GM23338 (cell line): Measurements from ENCODE around the gene OTUD5.
A peak's percentile ranks its signal among the peaks of the same experiment; 100 is the strongest.

Source experiments
- CREB1 ChIP-seq: fragments of 250-450 bp; sonication (Bioruptor Pico); IDR thresholded peaks from 2 replicates; pipeline ENCODE4 v1.5.0; 2020; ENCODE audit warnings: low read depth, mild to moderate bottlenecking, moderate library complexity
- EZH2 ChIP-seq: fragments of 200-600 bp; sonication (generic); IDR thresholded peaks from one replicate; pipeline ENCODE4 v1.8.0; 2017; ENCODE audit warnings: antibody characterized with exemption, mild to moderate bottlenecking, low read depth; ENCODE audit not compliant: unreplicated experiment
- EZH2phosphoT487 ChIP-seq: fragments of 200-600 bp; sonication (generic); IDR thresholded peaks from one replicate; pipeline ENCODE4 v1.8.1; 2018; ENCODE audit warnings: antibody characterized with exemption; ENCODE audit not compliant: unreplicated experiment
- JUNB ChIP-seq: IDR thresholded peaks from one replicate; pipeline ENCODE4 v1.6.1; 2016; ENCODE audit warnings: antibody characterized with exemption; ENCODE audit not compliant: unreplicated experiment
- NANOG ChIP-seq: IDR thresholded peaks from 2 replicates; pipeline ENCODE4 v1.6.1; 2016; ENCODE audit warnings: antibody characterized with exemption, borderline replicate concordance
- POLR2AphosphoS5 ChIP-seq: IDR thresholded peaks from 2 replicates; pipeline ENCODE4 v1.6.1; 2016; ENCODE audit warnings: antibody characterized with exemption, low read depth
- STAT1 ChIP-seq: IDR thresholded peaks from one replicate; pipeline ENCODE4 v1.6.1; 2016; ENCODE audit warnings: antibody characterized with exemption; ENCODE audit not compliant: unreplicated experiment
- ZNF114 ChIP-seq: fragments of 250-450 bp; sonication (Bioruptor Pico); IDR thresholded peaks from 2 replicates; pipeline ENCODE4 v1.5.0; 2020; ENCODE audit warnings: mild to moderate bottlenecking, moderate library complexity
- ZNF331 ChIP-seq: fragments of 250-450 bp; sonication (Bioruptor Pico); IDR thresholded peaks from 2 replicates; pipeline ENCODE4 v1.5.0; 2020; ENCODE audit warnings: low read depth, mild to moderate bottlenecking, moderate library complexity
- TF ChIP-seq, protein P1 (sequence below), 2 experiments: fragments of 200-600 bp in 1 of 2; sonication (generic) in 1 of 2; conservative IDR thresholded peaks; 2 replicates each; pipeline versions ENCODE4 v1.5.1 to v1.6.1; 2016 to 2017; ENCODE audit warnings: antibody characterized with exemption in 2 of 2, low read depth in 2 of 2, mild to moderate bottlenecking in 2 of 2, moderate library complexity in 1 of 2
- TF ChIP-seq, protein P2 (sequence below): IDR thresholded peaks from one replicate; pipeline ENCODE4 v1.6.1; 2018; ENCODE audit warnings: antibody characterized with exemption; ENCODE audit not compliant: unreplicated experiment
- TF ChIP-seq, protein P3 (sequence below): IDR thresholded peaks from 2 replicates; pipeline ENCODE4 v1.6.1; 2016; ENCODE audit warnings: antibody characterized with exemption

DNA sequence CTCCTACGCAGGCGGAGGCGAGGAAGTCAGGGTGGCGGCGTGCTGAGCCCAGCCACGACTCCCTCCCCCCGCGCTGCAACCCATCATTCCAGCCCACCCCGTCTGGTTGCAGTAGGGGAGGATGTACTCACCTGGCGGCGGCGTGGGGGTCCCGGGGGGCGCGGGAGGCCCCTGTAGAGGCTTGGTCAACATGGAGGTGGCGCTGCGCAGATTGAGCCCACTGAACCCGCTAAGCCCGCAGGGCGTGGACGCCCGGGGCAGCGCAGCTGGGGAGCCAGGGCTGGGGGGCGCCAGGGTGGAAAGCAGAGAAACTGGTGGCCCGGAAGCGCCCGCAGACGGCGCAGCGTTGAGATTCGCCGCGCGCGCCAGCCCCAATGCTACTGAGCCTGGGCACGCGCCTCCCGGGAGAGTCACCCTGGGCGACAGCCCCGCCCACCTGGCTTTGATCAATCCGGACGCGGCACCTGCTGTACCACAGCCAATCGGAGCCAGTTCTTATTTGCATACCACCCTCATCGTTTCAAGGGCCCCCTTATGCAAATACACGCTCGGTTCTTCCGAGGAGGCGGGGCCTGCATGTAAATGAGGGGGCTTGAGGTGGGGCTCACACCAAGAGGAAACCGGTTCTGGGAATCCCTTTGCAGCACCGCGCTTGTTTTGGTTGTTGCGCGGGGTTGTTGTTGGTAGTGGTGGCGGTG lies 38.6 kb downstream of the OTUD5 start, which contains the start of gene PIM2:
- TF ChIP-seq, protein P1, sequence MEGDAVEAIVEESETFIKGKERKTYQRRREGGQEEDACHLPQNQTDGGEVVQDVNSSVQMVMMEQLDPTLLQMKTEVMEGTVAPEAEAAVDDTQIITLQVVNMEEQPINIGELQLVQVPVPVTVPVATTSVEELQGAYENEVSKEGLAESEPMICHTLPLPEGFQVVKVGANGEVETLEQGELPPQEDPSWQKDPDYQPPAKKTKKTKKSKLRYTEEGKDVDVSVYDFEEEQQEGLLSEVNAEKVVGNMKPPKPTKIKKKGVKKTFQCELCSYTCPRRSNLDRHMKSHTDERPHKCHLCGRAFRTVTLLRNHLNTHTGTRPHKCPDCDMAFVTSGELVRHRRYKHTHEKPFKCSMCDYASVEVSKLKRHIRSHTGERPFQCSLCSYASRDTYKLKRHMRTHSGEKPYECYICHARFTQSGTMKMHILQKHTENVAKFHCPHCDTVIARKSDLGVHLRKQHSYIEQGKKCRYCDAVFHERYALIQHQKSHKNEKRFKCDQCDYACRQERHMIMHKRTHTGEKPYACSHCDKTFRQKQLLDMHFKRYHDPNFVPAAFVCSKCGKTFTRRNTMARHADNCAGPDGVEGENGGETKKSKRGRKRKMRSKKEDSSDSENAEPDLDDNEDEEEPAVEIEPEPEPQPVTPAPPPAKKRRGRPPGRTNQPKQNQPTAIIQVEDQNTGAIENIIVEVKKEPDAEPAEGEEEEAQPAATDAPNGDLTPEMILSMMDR (conservative IDR thresholded peaks at IDR 0.05; ENCODE audit: low read depth in 2 of 2), result no peak
- TF ChIP-seq NANOG (no peak), EZH2 (no peak), POLR2AphosphoS5 (peak; percentile 87), ZNF114 (CRISPR knock-in tag) (no peak), STAT1 (no peak), CREB1 (CRISPR knock-in tag) (no peak), EZH2phosphoT487 (no peak), JUNB (no peak), ZNF331 (CRISPR knock-in tag) (no peak)
- TF ChIP-seq, protein P2, sequence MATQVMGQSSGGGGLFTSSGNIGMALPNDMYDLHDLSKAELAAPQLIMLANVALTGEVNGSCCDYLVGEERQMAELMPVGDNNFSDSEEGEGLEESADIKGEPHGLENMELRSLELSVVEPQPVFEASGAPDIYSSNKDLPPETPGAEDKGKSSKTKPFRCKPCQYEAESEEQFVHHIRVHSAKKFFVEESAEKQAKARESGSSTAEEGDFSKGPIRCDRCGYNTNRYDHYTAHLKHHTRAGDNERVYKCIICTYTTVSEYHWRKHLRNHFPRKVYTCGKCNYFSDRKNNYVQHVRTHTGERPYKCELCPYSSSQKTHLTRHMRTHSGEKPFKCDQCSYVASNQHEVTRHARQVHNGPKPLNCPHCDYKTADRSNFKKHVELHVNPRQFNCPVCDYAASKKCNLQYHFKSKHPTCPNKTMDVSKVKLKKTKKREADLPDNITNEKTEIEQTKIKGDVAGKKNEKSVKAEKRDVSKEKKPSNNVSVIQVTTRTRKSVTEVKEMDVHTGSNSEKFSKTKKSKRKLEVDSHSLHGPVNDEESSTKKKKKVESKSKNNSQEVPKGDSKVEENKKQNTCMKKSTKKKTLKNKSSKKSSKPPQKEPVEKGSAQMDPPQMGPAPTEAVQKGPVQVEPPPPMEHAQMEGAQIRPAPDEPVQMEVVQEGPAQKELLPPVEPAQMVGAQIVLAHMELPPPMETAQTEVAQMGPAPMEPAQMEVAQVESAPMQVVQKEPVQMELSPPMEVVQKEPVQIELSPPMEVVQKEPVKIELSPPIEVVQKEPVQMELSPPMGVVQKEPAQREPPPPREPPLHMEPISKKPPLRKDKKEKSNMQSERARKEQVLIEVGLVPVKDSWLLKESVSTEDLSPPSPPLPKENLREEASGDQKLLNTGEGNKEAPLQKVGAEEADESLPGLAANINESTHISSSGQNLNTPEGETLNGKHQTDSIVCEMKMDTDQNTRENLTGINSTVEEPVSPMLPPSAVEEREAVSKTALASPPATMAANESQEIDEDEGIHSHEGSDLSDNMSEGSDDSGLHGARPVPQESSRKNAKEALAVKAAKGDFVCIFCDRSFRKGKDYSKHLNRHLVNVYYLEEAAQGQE, result no peak
- TF ChIP-seq, protein P3, sequence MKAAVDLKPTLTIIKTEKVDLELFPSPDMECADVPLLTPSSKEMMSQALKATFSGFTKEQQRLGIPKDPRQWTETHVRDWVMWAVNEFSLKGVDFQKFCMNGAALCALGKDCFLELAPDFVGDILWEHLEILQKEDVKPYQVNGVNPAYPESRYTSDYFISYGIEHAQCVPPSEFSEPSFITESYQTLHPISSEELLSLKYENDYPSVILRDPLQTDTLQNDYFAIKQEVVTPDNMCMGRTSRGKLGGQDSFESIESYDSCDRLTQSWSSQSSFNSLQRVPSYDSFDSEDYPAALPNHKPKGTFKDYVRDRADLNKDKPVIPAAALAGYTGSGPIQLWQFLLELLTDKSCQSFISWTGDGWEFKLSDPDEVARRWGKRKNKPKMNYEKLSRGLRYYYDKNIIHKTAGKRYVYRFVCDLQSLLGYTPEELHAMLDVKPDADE, result 0 out of 2 replicates have a peak, but pooled peaks have one; percentile 14
